GM12892 (cell line): ENCODE results near the gene PROSER3.

ENCODE experiments used
- DNase-seq: peaks from one replicate; pipeline ENCODE4 v3.0.0; 2011; ENCODE audit not compliant: insufficient read length
- FAIRE-seq: peaks from 2 replicates; lab custom pipeline; 2011; peaks lifted over from hg19 to GRCh38; lab: Jason Lieb, UNC
- POLR2A ChIP-seq: IDR thresholded peaks from 2 replicates; pipeline ENCODE4 v1.6.1; 2011; ENCODE audit warnings: low read depth, low read length, control low read depth
- POLR2AphosphoS5 ChIP-seq: IDR thresholded peaks from 2 replicates; pipeline ENCODE4 v1.6.1; 2011; ENCODE audit warnings: low read depth, low read length, control low read depth
- TAF1 ChIP-seq: IDR thresholded peaks from 2 replicates; pipeline ENCODE4 v1.6.1; 2011; ENCODE audit warnings: low read depth, mild to moderate bottlenecking, control low read depth, low read length, borderline replicate concordance

PROSER3 gene

GRCh38 chr19:35751839-35752745 lies 5.9 kb upstream of the PROSER3 start:
- TF ChIP-seq TAF1: no peak

GRCh38 chr19:35752746-35753350 lies 5.1 kb upstream of the PROSER3 start:
- DNase-seq: no peak
- TF ChIP-seq POLR2AphosphoS5 (no peak), TAF1 (no peak), POLR2A (no peak)
- no peak for FAIRE-seq

More at GRCh38 chr19:35751839-35752745, 5.9 kb upstream of the PROSER3 start:
- FAIRE-seq (no peak), DNase-seq (no peak)

- no peak for TF ChIP-seq TAF1
- TF ChIP-seq POLR2A: no peak
- no peak for TF ChIP-seq POLR2AphosphoS5
- no peak for DNase-seq
- no peak for FAIRE-seq
These were observed 4.2 kb upstream of the PROSER3 start for GRCh38 chr19:35753634-35754369.

GRCh38 chr19:35754370-35755130 lies 3.4 kb upstream of the PROSER3 start:
- no peak for FAIRE-seq

GRCh38 chr19:35755131-35755549 lies 2.8 kb upstream of the PROSER3 start:
- TF ChIP-seq TAF1 (no peak), POLR2A (no peak), POLR2AphosphoS5 (no peak)
- FAIRE-seq (no peak), DNase-seq (no peak)

More at GRCh38 chr19:35754370-35755130, 3.4 kb upstream of the PROSER3 start:
- TF ChIP-seq TAF1 (no peak), POLR2AphosphoS5 (no peak)
- DNase-seq: no peak

GRCh38 chr19:35755550-35756376 lies 2.2 kb upstream of the PROSER3 start:
- DNase-seq: no peak
- TF ChIP-seq POLR2A (no peak), TAF1 (no peak), POLR2AphosphoS5 (no peak)
- no peak for FAIRE-seq

- TF ChIP-seq POLR2A (no peak), POLR2AphosphoS5 (no peak), TAF1 (no peak)
- no peak for DNase-seq
- FAIRE-seq: no peak
These were observed 1.4 kb upstream of the PROSER3 start, which contains the start of gene HSPB6 for GRCh38 chr19:35756377-35757230. HSPB6 (minus strand) TSS chr19:35757029; CDS start chr19:35757008, 21 bp downstream.

GRCh38 chr19:35757231-35757748 lies 686 bp upstream of the PROSER3 start:
- DNase-seq (no peak), FAIRE-seq (no peak)
- TF ChIP-seq POLR2A: no peak
- TF ChIP-seq TAF1: no peak
- no peak for TF ChIP-seq POLR2AphosphoS5

GRCh38 chr19:35759697-35760096 lies 1.7 kb downstream of the PROSER3 start:
- DNase-seq: no peak
- TF ChIP-seq TAF1 (no peak), POLR2A (no peak), POLR2AphosphoS5 (no peak)
- FAIRE-seq: no peak
